ENCODE measurements around the gene FMNL2.

Gene FMNL2

GRCh38 chr2:152342259-152343046 lies 7.5 kb downstream of the FMNL2 start:
- DNase-seq = no peak

GRCh38 chr2:152343426-152343825 lies 8.5 kb downstream of the FMNL2 start:
- no peak for DNase-seq

GRCh38 chr2:152344579-152345195 lies 9.7 kb downstream of the FMNL2 start:
- DNase-seq = no peak

- no peak for DNase-seq
These were observed 12.1 kb downstream of the FMNL2 start for GRCh38 chr2:152347076-152347475.

- DNase-seq = no peak
These were observed 13.4 kb downstream of the FMNL2 start for GRCh38 chr2:152348388-152348787.

- DNase-seq = no peak
These were observed 14.4 kb downstream of the FMNL2 start for GRCh38 chr2:152349416-152349815.

GRCh38 chr2:152350155-152350679 lies 15.2 kb downstream of the FMNL2 start:
- DNase-seq = no peak

- no peak for DNase-seq
These were observed 17.6 kb downstream of the FMNL2 start for GRCh38 chr2:152352616-152353015.

- DNase-seq = no peak
These were observed 18.4 kb downstream of the FMNL2 start for GRCh38 chr2:152353364-152353763.

- DNase-seq = no peak
These were observed 19.2 kb downstream of the FMNL2 start for GRCh38 chr2:152354069-152354755.

- DNase-seq = no peak
These were observed 19.9 kb downstream of the FMNL2 start for GRCh38 chr2:152354909-152355308.

- DNase-seq = no peak
These were observed 20.4 kb downstream of the FMNL2 start for GRCh38 chr2:152355409-152355831.

- no peak for DNase-seq
These were observed 24.8 kb downstream of the FMNL2 start for GRCh38 chr2:152359573-152360363.

GRCh38 chr2:152363936-152364335 lies 29.0 kb downstream of the FMNL2 start:
- DNase-seq = no peak

GRCh38 chr2:152367547-152368390 lies 32.8 kb downstream of the FMNL2 start:
- peak; percentile 58 for DNase-seq

GRCh38 chr2:152369176-152369860 lies 34.3 kb downstream of the FMNL2 start:
- no peak for DNase-seq

- DNase-seq = no peak
These were observed 35.8 kb downstream of the FMNL2 start for GRCh38 chr2:152370783-152371182.

GRCh38 chr2:152372438-152372984 lies 37.5 kb downstream of the FMNL2 start:
- DNase-seq = no peak

- no peak for DNase-seq
These were observed 40.2 kb downstream of the FMNL2 start for GRCh38 chr2:152375174-152375573.

GRCh38 chr2:152376385-152376784 lies 41.4 kb downstream of the FMNL2 start:
- peak; percentile 48 for DNase-seq

- DNase-seq = no peak
These were observed 42.0 kb downstream of the FMNL2 start for GRCh38 chr2:152376968-152377367.

Data from RPMI8226 (cell line).